Measurements from ENCODE around the gene SAFB2.

DNA sequence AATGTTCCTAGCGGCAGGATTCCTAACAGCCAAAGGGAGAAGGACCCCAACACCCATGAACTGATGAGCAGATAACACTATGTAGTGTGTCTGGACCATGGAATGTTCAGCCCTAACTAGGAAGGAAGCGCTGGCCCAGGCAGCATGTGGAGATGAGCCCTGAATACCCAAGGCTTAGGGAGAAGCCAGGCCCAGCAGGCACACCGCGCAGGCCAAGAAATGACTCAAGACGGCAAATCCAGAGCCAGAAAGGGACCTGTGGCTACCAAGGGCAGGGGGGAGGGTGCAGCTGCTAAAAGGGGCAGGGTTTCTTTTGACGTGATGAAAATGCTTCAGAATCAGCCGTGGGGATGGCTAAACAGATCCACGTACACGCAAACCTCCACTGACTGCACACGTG, 34.1 kb downstream of the SAFB2 start:
- no peak for TF ChIP-seq YY1 (IDR thresholded peaks at IDR 0.05; ENCODE audit: insufficient read depth, insufficient read length)
- no peak for TF ChIP-seq ZNF274 (IDR thresholded peaks at IDR 0.05; ENCODE audit: low read depth, low read length)

Data from NT2/D1 (cell line).